Neural cell (in vitro differentiated cells): ENCODE measurements around the gene BIRC7. TPM values are rescaled to one million over a fixed set of nuclear protein-coding genes. Genes with fewer than 3 reads are reported as not detected.
A peak's percentile ranks its signal among the peaks of the same experiment; 100 is the strongest.
"Not testable (repeated sequence)": the region's sequence is repeated elsewhere in the genome, so short reads cannot be mapped to it uniquely, and the experiment has no call there.

Source experiments
- H2AFZ ChIP-seq: fragments of 200-600, 300-800 bp; sonication (generic), shearing (Covaris generic); 2 replicates; pipeline ENCODE4 v1.6.0; 2014; ENCODE audit warnings: low read depth, mild to moderate bottlenecking, antibody characterized with exemption, low read length, moderate library complexity
- H3F3A ChIP-seq: fragments of 200-600 bp; shearing (Covaris generic); 2 replicates; pipeline ENCODE4 v1.6.1; 2016; ENCODE audit warnings: mild to moderate bottlenecking, moderate library complexity, mixed read lengths, antibody characterized with exemption, low read length; ENCODE audit not compliant: insufficient read depth, poor library complexity, severe bottlenecking
- H3K27ac ChIP-seq: fragments of 200-600, 300-800 bp; sonication (generic), shearing (Covaris generic); 2 replicates; pipeline ENCODE4 v1.5.1; 2014; ENCODE audit warnings: mild to moderate bottlenecking, low read length, moderate library complexity
- H3K27me3 ChIP-seq: fragments of 300-800, 200-600 bp; sonication (generic), shearing (Covaris generic); 2 replicates; pipeline ENCODE4 v1.6.0; 2014; ENCODE audit warnings: mild to moderate bottlenecking, low read depth, low read length, moderate library complexity; ENCODE audit not compliant: insufficient read depth
- H3K36me3 ChIP-seq: fragments of 300-800, 200-600 bp; sonication (generic), shearing (Covaris generic); 2 replicates; pipeline ENCODE4 v1.5.1; 2014; ENCODE audit warnings: mild to moderate bottlenecking, antibody characterized with exemption, low read length, moderate library complexity; ENCODE audit not compliant: insufficient read depth
- H3K4me2 ChIP-seq: fragments of 300-800, 200-600 bp; sonication (generic), shearing (Covaris generic); 2 replicates; pipeline ENCODE4 v1.6.0; 2014; ENCODE audit warnings: mild to moderate bottlenecking, low read length
- H3K4me3 ChIP-seq: fragments of 300-800, 200-600 bp; sonication (generic), shearing (Covaris generic); 2 replicates; pipeline ENCODE4 v1.5.1; 2014; ENCODE audit warnings: mild to moderate bottlenecking, low read length, moderate library complexity
- H3K79me2 ChIP-seq: fragments of 200-600 bp; shearing (Covaris generic); replicated peaks from 2 replicates; pipeline ENCODE4 v1.6.0; 2014; ENCODE audit warnings: mild to moderate bottlenecking, low read length, moderate library complexity; ENCODE audit not compliant: insufficient read depth
- H3K9ac ChIP-seq: fragments of 300-800, 200-600 bp; sonication (generic), shearing (Covaris generic); 2 replicates; pipeline ENCODE4 v1.6.1; 2016; ENCODE audit warnings: mild to moderate bottlenecking, low read length, mixed read lengths
- H3K9me2 ChIP-seq: fragments of 200-600 bp; shearing (Covaris generic); 2 replicates; pipeline ENCODE4 v1.6.1; 2016; ENCODE audit warnings: mild to moderate bottlenecking, low read length, mixed read lengths; ENCODE audit not compliant: insufficient read depth
- H3K9me3 ChIP-seq: fragments of 200-600, 300-800 bp; sonication (generic), shearing (Covaris generic); 2 replicates; pipeline ENCODE4 v1.6.1; 2016; ENCODE audit warnings: mild to moderate bottlenecking, mixed run types, low read length, moderate library complexity, mixed read lengths
- H4K20me1 ChIP-seq: fragments of 200-600 bp; shearing (Covaris generic); 2 replicates; pipeline ENCODE4 v1.6.1; 2016; ENCODE audit warnings: mild to moderate bottlenecking, mixed run types; ENCODE audit not compliant: insufficient read depth
- CTCF ChIP-seq: fragments of 450-650 bp; IDR thresholded peaks from 2 replicates; pipeline ENCODE4 v1.5.1; 2014; ENCODE audit warnings: antibody characterized with exemption, mild to moderate bottlenecking, moderate library complexity; ENCODE audit not compliant: poor library complexity, severe bottlenecking
- EP300 ChIP-seq: fragments of 450-650 bp; conservative IDR thresholded peaks from 2 replicates; pipeline ENCODE4 v1.6.1; 2014; ENCODE audit warnings: antibody characterized with exemption, mild to moderate bottlenecking, moderate library complexity; ENCODE audit not compliant: poor library complexity, severe bottlenecking
- EZH2 ChIP-seq: fragments of 200-600, 300-800 bp; shearing (Covaris generic), sonication (generic); IDR thresholded peaks from 2 replicates; pipeline ENCODE4 v1.6.1; 2014; ENCODE audit warnings: antibody characterized with exemption, low read length, borderline replicate concordance, mild to moderate bottlenecking; ENCODE audit not compliant: insufficient read depth, poor library complexity, severe bottlenecking
- MXI1 ChIP-seq: fragments of 450-650 bp; conservative IDR thresholded peaks from 2 replicates; pipeline ENCODE4 v1.6.1; 2014; ENCODE audit warnings: antibody characterized with exemption, mild to moderate bottlenecking; ENCODE audit not compliant: poor library complexity, severe bottlenecking
- POLR2AphosphoS5 ChIP-seq: IDR thresholded peaks from 2 replicates; pipeline ENCODE4 v1.6.1; 2012
- RAD21 ChIP-seq: fragments of 450-650 bp; conservative IDR thresholded peaks from 2 replicates; pipeline ENCODE4 v1.6.1; 2014; ENCODE audit warnings: antibody characterized with exemption, mild to moderate bottlenecking, moderate library complexity
- REST ChIP-seq: IDR thresholded peaks from 2 replicates; pipeline ENCODE4 v1.6.1; 2012; ENCODE audit warnings: borderline replicate concordance
- SMC3 ChIP-seq: fragments of 450-650 bp; conservative IDR thresholded peaks from 2 replicates; pipeline ENCODE4 v1.6.1; 2014; ENCODE audit warnings: antibody characterized with exemption, mild to moderate bottlenecking, moderate library complexity; ENCODE audit not compliant: poor library complexity
- TAF1 ChIP-seq: IDR thresholded peaks from 2 replicates; pipeline ENCODE4 v1.6.1; 2012; ENCODE audit warnings: low read depth
- polyA plus RNA-seq: library from polyadenylated mRNA; depleted of rRNA; stranded (reverse); fragments of >200 nt; gene quantifications from 2 replicates; pipeline ENCODE4 v1.2.3, GENCODE V29; 2014

The BIRC7 gene
- polyA plus RNA-seq, 1 donor from 2014 or later: not detected

GRCh38 chr20:63221400-63222053, 14.2 kb upstream of the BIRC7 start:
- H3K9me2 ChIP-seq, H3K4me3 ChIP-seq, H3F3A ChIP-seq, H4K20me1 ChIP-seq, H3K36me3 ChIP-seq, H3K9ac ChIP-seq, H3K4me2 ChIP-seq, H3K27me3 ChIP-seq, H3K79me2 ChIP-seq, H3K9me3 ChIP-seq, H2AFZ ChIP-seq, H3K27ac ChIP-seq: not testable (repeated sequence)

GRCh38 chr20:63222541-63222940, 13.2 kb upstream of the BIRC7 start:
- no peak overlapping the region for H3K9ac ChIP-seq
- H3K4me2 ChIP-seq: no peak overlapping the region
- TF ChIP-seq SMC3: no peak
- no peaks in the 10 kb centered on the region for H3K27me3 ChIP-seq
- no peak overlapping the region for H2AFZ ChIP-seq
- no peak overlapping the region for H3K4me3 ChIP-seq
- no peaks in the 10 kb centered on the region for H3K36me3 ChIP-seq
- no peaks in the 10 kb centered on the region for H4K20me1 ChIP-seq
- H3K9me2 ChIP-seq: no peaks in the 10 kb centered on the region
- no peaks in the 10 kb centered on the region for H3F3A ChIP-seq
- H3K27ac ChIP-seq: no peak overlapping the region
- no peaks in the 10 kb centered on the region for H3K9me3 ChIP-seq
- H3K79me2 ChIP-seq: no peaks in the 10 kb centered on the region

- no peak overlapping the region for H2AFZ ChIP-seq
- H3K27ac ChIP-seq: no peak overlapping the region
- H3K27me3 ChIP-seq: no peaks in the 10 kb centered on the region
- no peak overlapping the region for H3K9ac ChIP-seq
- no peaks in the 10 kb centered on the region for H4K20me1 ChIP-seq
- no peaks in the 10 kb centered on the region for H3K79me2 ChIP-seq
- no peaks in the 10 kb centered on the region for H3K9me2 ChIP-seq
- H3K36me3 ChIP-seq: no peaks in the 10 kb centered on the region
- no peak overlapping the region for H3K4me2 ChIP-seq
- peak; percentile 85 for TF ChIP-seq CTCF
- no peak for TF ChIP-seq EP300
- peak; percentile 81 for TF ChIP-seq SMC3
- peak; percentile 78 for TF ChIP-seq RAD21
- H3K9me3 ChIP-seq: no peaks in the 10 kb centered on the region
- no peak overlapping the region for H3K4me3 ChIP-seq
- H3F3A ChIP-seq: no peaks in the 10 kb centered on the region
Observed at GRCh38 chr20:63223121-63223825, 12.4 kb upstream of the BIRC7 start.

- Histone ChIP-seq H3K9ac (no peak overlapping the region), H3F3A (no peaks in the 10 kb centered on the region), H3K27me3 (no peaks in the 10 kb centered on the region), H3K4me3 (no peak overlapping the region), H2AFZ (no peak overlapping the region), H3K4me2 (no peak overlapping the region), H4K20me1 (no peaks in the 10 kb centered on the region), H3K9me2 (no peaks in the 10 kb centered on the region), H3K9me3 (no peaks in the 10 kb centered on the region), H3K79me2 (no peaks in the 10 kb centered on the region), H3K36me3 (no peaks in the 10 kb centered on the region), H3K27ac (no peak overlapping the region)
- no peak for TF ChIP-seq POLR2AphosphoS5
- TF ChIP-seq SMC3: no peak
- TF ChIP-seq RAD21: no peak
- TF ChIP-seq MXI1: no peak
- TF ChIP-seq EZH2: no peak
- no peak for TF ChIP-seq CTCF
- TF ChIP-seq TAF1: no peak
- no peak for TF ChIP-seq EP300
- no peak for TF ChIP-seq REST
Observed at GRCh38 chr20:63223826-63224207, 11.9 kb upstream of the BIRC7 start.
